Nephron (organoid): Measurements from ENCODE around the gene RBM25.

Experiments
- H3K27ac Mint-ChIP-seq, 3 experiments: 2 replicates each; pipeline ENCODE4 v1.8.0; 2020; ENCODE audit warnings: mixed read lengths in 3 of 3, mild to moderate bottlenecking in 2 of 3, moderate library complexity in 1 of 3
- H3K27me3 Mint-ChIP-seq: 2 replicates; pipeline ENCODE4 v1.8.0; 2021; ENCODE audit warnings: low read depth, mild to moderate bottlenecking, moderate library complexity, mixed read lengths
- H3K36me3 Mint-ChIP-seq: 2 replicates; pipeline ENCODE4 v1.8.0; 2020; ENCODE audit warnings: low read depth, mixed read lengths
- H3K4me1 Mint-ChIP-seq: 2 replicates; pipeline ENCODE4 v1.8.0; 2020; ENCODE audit warnings: mixed read lengths
- H3K4me3 Mint-ChIP-seq, 3 experiments: 2 replicates each; pipeline ENCODE4 v1.8.0; 2020; ENCODE audit warnings: mild to moderate bottlenecking in 3 of 3, mixed read lengths in 3 of 3, moderate library complexity in 2 of 3
- H3K9me3 Mint-ChIP-seq: 2 replicates; pipeline ENCODE4 v1.8.0; 2020; ENCODE audit warnings: mixed read lengths
- TF ChIP-seq, protein P1 (sequence below), 3 experiments: fragments of 200-600 bp; sonication (generic); IDR thresholded peaks; one replicate each; pipeline ENCODE4 v1.5.0; 2021; ENCODE audit warnings: antibody characterized with exemption in 3 of 3; ENCODE audit not compliant: unreplicated experiment in 3 of 3

RBM25 gene

DNA sequence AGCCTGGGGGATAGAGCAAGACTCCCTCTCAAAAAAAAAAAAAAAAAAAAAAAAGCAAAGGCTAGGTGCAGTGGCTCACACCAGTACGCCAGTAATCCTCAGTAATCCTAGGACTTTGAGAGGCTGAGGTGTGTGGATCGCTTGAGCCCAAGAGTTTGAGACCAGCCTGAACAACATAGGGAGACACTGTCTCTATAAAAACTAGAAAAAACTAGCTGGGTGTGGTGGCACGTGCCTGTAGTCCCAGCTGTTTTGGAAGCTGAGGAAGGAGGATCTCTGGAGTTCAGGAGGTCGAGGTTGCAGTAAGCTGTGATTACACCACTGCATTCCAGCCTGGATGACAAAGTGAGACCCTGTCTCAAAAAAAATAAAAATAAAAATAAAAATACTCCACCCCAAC is 8.9 kb upstream of the RBM25 start:
- TF ChIP-seq, protein P1, sequence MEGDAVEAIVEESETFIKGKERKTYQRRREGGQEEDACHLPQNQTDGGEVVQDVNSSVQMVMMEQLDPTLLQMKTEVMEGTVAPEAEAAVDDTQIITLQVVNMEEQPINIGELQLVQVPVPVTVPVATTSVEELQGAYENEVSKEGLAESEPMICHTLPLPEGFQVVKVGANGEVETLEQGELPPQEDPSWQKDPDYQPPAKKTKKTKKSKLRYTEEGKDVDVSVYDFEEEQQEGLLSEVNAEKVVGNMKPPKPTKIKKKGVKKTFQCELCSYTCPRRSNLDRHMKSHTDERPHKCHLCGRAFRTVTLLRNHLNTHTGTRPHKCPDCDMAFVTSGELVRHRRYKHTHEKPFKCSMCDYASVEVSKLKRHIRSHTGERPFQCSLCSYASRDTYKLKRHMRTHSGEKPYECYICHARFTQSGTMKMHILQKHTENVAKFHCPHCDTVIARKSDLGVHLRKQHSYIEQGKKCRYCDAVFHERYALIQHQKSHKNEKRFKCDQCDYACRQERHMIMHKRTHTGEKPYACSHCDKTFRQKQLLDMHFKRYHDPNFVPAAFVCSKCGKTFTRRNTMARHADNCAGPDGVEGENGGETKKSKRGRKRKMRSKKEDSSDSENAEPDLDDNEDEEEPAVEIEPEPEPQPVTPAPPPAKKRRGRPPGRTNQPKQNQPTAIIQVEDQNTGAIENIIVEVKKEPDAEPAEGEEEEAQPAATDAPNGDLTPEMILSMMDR (IDR thresholded peaks at IDR 0.05; ENCODE audit: unreplicated experiment in 3 of 3), result no peak
- Mint-ChIP-seq H3K36me3 (no peaks in the 10 kb centered on the region), H3K4me1 (no peaks in the 10 kb centered on the region), H3K27ac (no peak overlapping the region), H3K4me3 (no peak overlapping the region), H3K27me3 (no peaks in the 10 kb centered on the region), H3K9me3 (no peaks in the 10 kb centered on the region)

GRCh38 chr14:73055251-73055650 is 3.1 kb upstream of the RBM25 start:
- H3K4me3 Mint-ChIP-seq, result peak overlapping the region in 2 of 3 experiments; percentile 48 to 53
- peaks cover 5% of the 10 kb centered on the region for H3K4me1 Mint-ChIP-seq
- no peaks in the 10 kb centered on the region for H3K9me3 Mint-ChIP-seq
- H3K36me3 Mint-ChIP-seq, result peaks cover 3% of the 10 kb centered on the region
- TF ChIP-seq, protein P1 (IDR thresholded peaks at IDR 0.05; ENCODE audit: unreplicated experiment in 3 of 3), result no peak
- no peaks in the 10 kb centered on the region for H3K27me3 Mint-ChIP-seq
- H3K27ac Mint-ChIP-seq, result peak overlapping the region in 2 of 3 experiments; percentile 34 to 45

- TF ChIP-seq, protein P1 (IDR thresholded peaks at IDR 0.05; ENCODE audit: unreplicated experiment in 3 of 3), result no peak
- no peak overlapping the region for H3K4me3 Mint-ChIP-seq
- H3K4me1 Mint-ChIP-seq, result peaks cover 12% of the 10 kb centered on the region
- peaks cover 8% of the 10 kb centered on the region for H3K36me3 Mint-ChIP-seq
- no peaks in the 10 kb centered on the region for H3K27me3 Mint-ChIP-seq
- no peaks in the 10 kb centered on the region for H3K9me3 Mint-ChIP-seq
- no peak overlapping the region for H3K27ac Mint-ChIP-seq
Measured at GRCh38 chr14:73057944-73058223, 450 bp upstream of the RBM25 start.

GRCh38 chr14:73058922-73059673 is 764 bp downstream of the RBM25 start:
- Mint-ChIP-seq H3K4me3 (no peak overlapping the region), H3K4me1 (peaks cover 20% of the 10 kb centered on the region), H3K36me3 (peaks cover 17% of the 10 kb centered on the region), H3K27ac (no peak overlapping the region), H3K9me3 (no peaks in the 10 kb centered on the region), H3K27me3 (no peaks in the 10 kb centered on the region)
- TF ChIP-seq, protein P1 (IDR thresholded peaks at IDR 0.05; ENCODE audit: unreplicated experiment in 3 of 3), result no peak

DNA sequence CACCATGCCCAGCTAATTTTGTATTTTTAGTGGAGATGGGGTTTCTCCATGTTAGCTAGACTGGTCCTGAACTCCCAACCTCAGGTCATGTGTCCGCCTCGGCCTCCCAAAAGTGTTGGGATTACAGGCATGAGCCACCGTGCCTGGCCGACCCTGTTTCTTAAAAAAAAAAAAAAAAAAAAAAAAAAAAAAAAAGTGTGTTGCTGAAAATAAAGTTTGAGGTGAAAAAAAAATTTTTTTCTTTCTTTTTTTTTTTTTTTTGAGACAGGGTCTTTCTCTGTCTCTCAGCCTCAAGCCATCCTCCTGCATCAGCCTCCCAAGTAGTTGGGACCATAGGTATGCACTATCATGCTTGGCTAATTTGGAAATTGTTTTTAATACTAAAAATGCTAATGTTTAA is 11.3 kb downstream of the RBM25 start:
- TF ChIP-seq, protein P1 (IDR thresholded peaks at IDR 0.05; ENCODE audit: unreplicated experiment in 3 of 3), result no peak
- Mint-ChIP-seq H3K27me3 (no peaks in the 10 kb centered on the region), H3K27ac (no peak overlapping the region)

GRCh38 chr14:73091044-73091443 is 32.7 kb downstream of the RBM25 start:
- peaks cover 76% of the 10 kb centered on the region for H3K36me3 Mint-ChIP-seq
- H3K27me3 Mint-ChIP-seq, result no peaks in the 10 kb centered on the region
- no peaks in the 10 kb centered on the region for H3K4me1 Mint-ChIP-seq
- no peaks in the 10 kb centered on the region for H3K9me3 Mint-ChIP-seq
- H3K4me3 Mint-ChIP-seq, result no peak overlapping the region
- TF ChIP-seq, protein P1 (IDR thresholded peaks at IDR 0.05; ENCODE audit: unreplicated experiment in 3 of 3), result no peak
- H3K27ac Mint-ChIP-seq, result no peak overlapping the region

More for the DNA sequence above, 11.3 kb downstream of the RBM25 start:
- no peaks in the 10 kb centered on the region for H3K9me3 Mint-ChIP-seq
- peaks cover 45% of the 10 kb centered on the region for H3K36me3 Mint-ChIP-seq
- no peak overlapping the region for H3K4me3 Mint-ChIP-seq
- no peaks in the 10 kb centered on the region for H3K4me1 Mint-ChIP-seq
